Muscle of arm (tissue), 12 donors: ENCODE measurements around the gene EPOP. TPM values are rescaled to one million over a fixed set of nuclear protein-coding genes. Genes with fewer than 3 reads are reported as not detected.
"Not testable (repeated sequence)": the region's sequence is repeated elsewhere in the genome, so short reads cannot be mapped to it uniquely, and the experiment has no call there.

Source experiments
- DNase-seq: peaks from one replicate; pipeline ENCODE4 v3.0.0-alpha.2; 2013
- polyA plus RNA-seq, 12 donors: library from polyadenylated mRNA; unstranded; fragments of 120-200 nt; gene quantifications; one replicate each; pipeline ENCODE4 v1.2.1, GENCODE V29; 2013; ENCODE audit not compliant: insufficient read length in 12 of 12

EPOP gene
- polyA plus RNA-seq, 12 donors = 0.28 to 0.77 (median 0.44) TPM; not detected in 2

DNA sequence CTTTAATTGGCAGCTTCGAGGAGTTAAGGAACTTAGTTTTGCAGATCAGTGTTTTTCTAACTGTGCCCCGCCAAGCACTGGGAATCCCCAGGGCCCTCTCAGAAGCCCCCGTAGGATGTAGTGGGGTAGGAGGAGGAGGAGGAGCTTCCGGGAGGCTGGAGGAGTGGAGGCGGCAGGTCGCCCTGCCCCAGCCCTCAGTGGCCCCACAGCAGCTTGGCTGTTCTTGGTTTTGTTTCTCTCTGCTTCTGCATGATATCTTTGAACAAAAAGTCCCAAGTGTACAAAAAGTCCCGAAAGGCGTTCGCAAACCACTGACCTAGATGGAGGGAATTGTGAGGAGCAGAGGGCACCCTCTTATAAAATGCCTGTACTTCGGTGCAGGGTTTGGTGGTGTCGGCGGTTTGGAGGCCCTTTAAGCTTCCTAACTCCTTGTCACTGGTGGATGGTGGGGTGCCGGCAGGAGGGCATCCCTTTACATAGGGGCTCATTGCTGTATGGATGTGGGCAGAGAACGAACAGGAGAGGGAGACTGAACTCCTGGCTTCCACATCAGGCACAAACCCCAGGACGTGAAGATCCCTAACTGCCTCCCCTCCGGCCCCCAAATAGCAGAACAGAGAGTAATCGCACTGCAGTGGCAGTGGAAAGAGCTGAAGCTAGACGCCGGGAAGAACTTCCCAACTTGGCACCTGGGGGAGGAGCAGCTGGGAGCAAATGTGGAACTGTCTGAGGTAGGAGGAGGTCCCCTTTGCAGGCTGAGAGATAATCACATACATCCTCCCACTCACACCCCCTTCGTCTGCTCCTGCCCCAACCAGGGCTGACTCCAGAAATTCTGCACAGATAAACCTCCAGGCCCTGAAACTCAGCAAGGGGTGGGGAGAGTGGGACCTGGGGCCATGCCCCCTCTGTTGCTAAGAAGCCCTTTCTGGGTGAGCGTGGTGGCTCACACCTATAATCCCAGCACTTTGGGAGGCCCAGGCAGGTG lies 20.1 kb downstream of the EPOP start:
- DNase-seq = no peak

DNA sequence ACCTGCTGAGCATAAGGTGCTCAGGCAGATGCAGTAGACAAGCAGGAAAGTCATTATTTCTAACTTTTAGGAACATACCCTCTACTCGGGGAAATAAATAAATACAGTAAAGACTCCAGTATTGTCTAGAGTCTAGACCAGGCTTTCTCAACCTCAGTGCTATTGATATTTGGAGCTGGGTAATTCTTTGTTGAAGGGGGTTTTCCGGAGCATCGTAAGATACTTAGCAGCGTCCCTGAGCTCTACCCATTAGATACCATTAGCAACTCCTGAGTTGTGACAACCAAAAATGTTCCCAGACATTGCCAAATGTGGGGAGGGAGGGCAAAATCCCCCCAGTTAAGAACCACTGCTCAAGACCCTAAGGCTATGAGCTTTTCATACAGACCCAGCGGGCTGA lies 21.1 kb downstream of the EPOP start:
- DNase-seq = no peak

DNA sequence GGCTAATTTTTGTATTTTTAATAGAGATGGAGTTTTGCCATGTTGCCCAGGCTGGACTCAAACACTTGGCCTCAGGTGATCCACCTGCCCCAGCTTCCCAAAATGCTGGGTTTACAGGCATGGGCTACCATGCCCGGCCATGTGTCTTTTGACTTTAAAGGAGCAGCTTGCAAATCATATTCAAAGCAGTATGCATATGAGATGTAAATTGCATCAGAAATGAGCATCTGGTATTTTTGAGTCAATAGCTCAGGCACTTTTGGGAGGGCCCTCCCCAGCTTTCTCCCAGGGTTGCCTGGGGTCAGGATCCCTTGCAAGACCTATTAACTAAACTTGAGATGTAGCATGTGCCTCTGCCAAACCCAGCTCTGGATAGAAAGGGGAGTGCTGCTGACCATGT lies 21.5 kb downstream of the EPOP start:
- DNase-seq = no peak

DNA sequence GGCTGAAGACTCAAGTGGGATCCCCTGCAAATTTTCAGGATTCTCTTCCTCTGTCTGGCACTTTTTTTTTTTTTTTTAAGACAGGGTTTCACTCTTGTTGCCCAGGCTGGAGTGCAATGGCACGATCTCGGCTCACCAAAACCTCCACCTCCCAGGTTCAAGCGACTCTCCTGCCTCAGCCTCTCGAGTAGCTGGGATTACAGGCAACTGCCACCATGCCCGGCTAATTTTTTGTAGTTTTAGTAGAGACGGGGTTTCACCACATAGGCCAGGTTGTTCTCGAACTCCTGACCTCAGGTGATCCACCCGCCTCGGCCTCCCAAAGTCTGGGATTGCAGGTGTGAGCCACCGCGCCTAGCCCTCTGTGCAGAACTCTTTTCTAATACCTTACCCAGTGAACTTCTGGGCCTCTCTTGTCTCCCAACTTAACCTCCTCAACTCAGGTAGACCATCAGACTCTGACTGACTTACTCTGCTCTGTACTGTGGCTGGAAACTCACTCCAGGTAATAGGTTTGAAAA lies 24.0 kb downstream of the EPOP start:
- DNase-seq = not testable (repeated sequence)

DNA sequence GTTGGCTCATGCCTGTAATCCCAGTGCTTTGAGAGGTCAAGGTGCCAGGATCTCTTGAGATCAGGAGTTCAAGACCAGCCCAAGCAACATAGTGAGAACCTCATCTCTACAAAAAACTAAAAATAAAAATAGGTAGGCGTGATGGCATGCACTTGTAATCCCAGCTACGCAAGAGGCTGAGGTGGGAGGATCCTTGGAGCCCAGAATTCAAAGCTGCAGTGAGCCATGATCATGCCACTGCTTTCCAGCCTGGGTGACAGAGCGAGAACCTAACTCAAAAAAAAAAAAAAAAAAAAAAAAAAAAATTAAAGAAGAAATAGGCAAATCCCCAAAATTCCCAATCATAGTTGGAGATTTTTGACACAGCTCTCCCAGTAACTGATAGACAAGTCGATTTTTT lies 36.8 kb downstream of the EPOP start:
- DNase-seq = no peak

DNA sequence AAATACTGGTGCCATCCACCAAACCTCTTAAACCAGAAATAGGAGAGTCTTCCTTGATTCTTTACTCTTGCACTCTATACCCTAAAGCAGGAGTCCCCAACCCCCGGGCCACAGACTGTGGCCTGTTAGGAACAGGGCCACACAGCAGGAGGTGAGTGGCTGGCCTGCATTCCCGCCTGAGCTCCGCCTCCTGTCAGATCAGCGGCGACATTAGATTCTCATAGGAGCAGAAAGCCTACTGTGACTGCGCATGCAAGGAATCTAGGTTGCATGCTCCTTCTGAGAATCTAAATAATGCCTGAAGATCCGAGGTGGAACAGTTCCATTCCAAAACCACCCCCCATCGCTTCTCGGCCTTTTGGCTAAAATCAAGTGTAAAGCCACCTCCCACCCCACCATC lies 38.7 kb downstream of the EPOP start:
- no peak for DNase-seq

DNA sequence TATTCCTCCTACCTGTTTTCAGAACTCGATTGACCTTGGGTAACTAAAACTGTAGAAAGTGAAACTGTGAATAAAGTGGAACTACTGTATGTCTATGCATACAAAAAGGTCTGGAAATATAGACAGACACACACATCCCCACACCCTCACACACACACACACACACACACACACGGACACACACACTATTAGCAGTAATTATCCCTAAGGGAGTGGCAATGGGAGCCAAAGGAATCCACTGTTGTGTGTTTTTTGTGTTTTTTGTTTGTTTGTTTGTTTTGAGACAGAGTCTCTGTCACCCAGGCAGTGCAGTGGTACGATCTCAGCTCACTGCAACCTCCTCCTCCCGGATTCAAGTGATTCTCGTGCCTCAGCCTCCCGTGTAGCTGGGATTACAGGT lies 42.4 kb downstream of the EPOP start:
- DNase-seq = no peak

DNA sequence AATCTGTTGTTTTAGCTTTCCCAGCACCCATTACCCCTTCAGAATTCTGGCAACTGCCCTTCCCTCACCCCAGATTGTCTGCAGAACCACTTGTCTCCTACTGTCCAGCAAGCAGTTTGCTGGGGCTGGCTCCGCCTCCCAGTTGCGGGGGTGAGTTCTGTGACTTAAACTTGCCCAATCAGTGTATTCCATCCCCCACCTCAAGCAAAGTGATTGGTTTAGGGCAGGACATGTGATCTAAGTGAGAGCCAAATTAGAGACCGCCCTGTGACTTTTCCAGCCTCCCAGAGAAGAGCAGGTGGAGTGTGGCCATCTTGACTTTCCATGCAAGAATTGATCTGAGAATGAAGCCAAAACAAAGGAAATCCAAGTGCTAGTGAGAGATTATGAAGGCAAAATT lies 46.3 kb downstream of the EPOP start:
- no peak for DNase-seq

DNA sequence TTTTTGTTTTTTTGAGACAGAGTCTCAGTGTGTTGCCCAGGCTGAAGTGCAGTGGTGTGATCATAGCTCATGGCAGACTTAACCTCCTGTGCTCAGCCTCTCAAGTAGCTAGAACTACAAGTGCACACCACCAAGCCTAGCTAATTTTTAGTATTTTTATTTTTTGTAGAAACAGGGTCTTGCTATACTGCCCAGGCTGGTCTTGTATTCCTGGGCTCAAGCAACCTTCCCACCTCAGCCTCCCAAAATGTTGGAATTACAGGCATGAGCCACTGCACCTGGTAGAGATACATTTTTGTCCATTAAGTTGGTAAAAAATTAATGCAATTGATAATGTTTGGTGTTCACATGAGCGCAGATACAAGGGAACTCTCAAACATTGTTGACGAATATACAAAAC lies 46.8 kb downstream of the EPOP start:
- no peak for DNase-seq

DNA sequence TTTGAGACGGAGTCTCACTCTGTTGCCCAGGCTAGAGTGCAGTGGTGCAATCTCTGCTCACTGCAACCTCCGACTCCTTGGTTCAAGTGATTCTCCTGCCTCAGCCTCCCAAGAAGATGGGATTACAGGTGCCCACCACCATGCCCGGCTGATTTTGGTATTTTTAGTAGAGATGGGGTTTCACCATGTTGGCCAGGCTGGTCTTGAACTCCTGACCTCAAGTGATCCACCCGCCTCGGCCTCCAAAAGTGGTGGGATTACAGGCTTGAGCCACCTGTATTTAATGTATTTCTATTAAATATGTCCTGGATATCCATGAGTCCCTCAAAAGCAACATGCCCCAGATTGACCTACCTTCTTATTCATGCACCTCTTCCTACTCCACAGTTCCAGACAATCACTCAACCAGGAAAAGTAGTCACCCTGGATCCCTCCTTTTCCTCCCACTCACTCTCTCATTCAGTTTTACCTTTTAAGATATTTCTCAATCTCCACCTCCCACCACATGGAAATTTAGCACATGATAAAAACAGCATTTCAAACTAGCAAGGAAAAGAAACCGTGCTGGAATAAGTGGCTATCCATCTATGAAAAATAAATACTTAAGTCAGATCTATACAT lies 48.0 kb downstream of the EPOP start:
- DNase-seq = not testable (repeated sequence)

DNA sequence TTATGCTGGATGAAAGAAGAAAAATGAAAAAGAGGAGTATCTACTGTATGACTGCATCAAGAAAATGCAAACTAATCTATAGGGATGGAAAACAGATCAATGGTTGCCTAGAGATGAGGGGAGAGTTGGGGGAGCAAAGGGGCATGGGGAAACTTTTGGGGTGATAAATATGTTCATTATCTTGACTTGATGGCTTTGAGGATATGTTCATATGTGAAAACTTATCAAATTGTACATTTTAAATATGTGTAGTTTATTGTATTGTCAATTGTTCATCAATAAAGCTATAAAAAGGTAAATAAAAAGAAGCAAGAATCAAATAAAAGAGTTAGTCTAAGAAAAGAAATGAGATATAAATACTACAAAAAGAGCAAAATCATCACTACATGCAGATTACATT lies 49.3 kb downstream of the EPOP start:
- no peak for DNase-seq

DNA sequence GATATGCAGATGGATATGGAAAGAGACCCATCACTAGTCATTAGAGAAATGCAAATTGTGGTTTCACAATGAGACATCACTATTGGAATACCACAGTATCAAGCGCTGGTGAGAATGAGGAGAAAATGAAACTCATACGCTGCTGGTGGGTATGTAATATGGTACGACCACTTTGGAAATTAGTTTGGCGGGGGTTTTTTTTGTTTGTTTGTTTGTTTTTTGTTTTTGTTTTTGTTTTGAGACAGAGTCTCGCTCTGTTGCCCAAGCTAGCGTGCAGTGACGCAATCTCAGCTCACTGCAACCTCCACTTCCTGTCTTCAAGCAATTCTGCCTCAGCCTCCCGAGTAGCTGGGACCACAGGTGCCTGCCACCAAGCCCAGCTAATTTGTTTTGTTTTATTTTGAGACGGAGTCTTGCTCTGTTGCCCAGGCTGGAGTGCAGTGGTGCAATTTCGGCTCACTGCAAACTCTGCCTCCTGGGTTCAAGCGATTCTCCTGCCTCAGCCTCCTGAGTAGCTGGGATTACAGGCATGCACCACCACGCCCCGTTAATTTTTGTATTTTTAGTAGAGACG lies 49.9 kb downstream of the EPOP start:
- DNase-seq = not testable (repeated sequence)

Other genes starting within 250 kb of the EPOP start
- 10 to 100 TPM in 11 of 12 donors, not detected in 1; 23.7 to 49.5 (median 33.9) TPM for gene ARHGAP23, start 246.5 kb downstream of the EPOP start, polyA plus RNA-seq
- gene SRCIN1, start 69.0 kb downstream of the EPOP start, polyA plus RNA-seq = 10 to 100 TPM in 1 of 12 donors, 1 to 10 TPM in 3, under 1 TPM in 7, not detected in 1; 0.69 to 18.7 (median 0.90) TPM
- 100 to 1,000 TPM in 3 of 12 donors, 10 to 100 TPM in 9; 47.8 to 277 (median 74.5) TPM for gene MLLT6, start 30.3 kb upstream of the EPOP start, polyA plus RNA-seq
- gene CISD3, start 55.4 kb upstream of the EPOP start, polyA plus RNA-seq = 10 to 100 TPM in 11 of 12 donors, not detected in 1; 10.7 to 17.4 (median 13.3) TPM
- gene PCGF2, start 73.4 kb upstream of the EPOP start, polyA plus RNA-seq = 10 to 100 TPM in 11 of 12 donors, not detected in 1; 23.9 to 65.8 (median 30.2) TPM
- 100 to 1,000 TPM in 1 of 12 donors, 10 to 100 TPM in 10, not detected in 1; 63.9 to 133 (median 74.8) TPM for gene PSMB3, start 77.8 kb upstream of the EPOP start, polyA plus RNA-seq
- gene PIP4K2B, start 124.6 kb upstream of the EPOP start, polyA plus RNA-seq = 10 to 100 TPM; 56.2 to 96.9 (median 72.1) TPM
- 10 to 100 TPM in 11 of 12 donors, not detected in 1; 10.3 to 22.0 (median 14.0) TPM for gene CWC25, start 150.4 kb upstream of the EPOP start, polyA plus RNA-seq
- 1,000 to 10,000 TPM; 1,619 to 4,143 (median 2,948) TPM for gene RPL23, start 178.8 kb upstream of the EPOP start, polyA plus RNA-seq
- gene LASP1, start 195.1 kb upstream of the EPOP start, polyA plus RNA-seq = 100 to 1,000 TPM in 3 of 12 donors, 10 to 100 TPM in 8, not detected in 1; 67.3 to 159 (median 80.6) TPM